Islet precursor cell (in vitro differentiated cells): ENCODE data around the gene FRY.

Experiments
- DNase-seq: peaks from one replicate; pipeline ENCODE4 v3.0.0-alpha.2; 2018

FRY gene

DNA sequence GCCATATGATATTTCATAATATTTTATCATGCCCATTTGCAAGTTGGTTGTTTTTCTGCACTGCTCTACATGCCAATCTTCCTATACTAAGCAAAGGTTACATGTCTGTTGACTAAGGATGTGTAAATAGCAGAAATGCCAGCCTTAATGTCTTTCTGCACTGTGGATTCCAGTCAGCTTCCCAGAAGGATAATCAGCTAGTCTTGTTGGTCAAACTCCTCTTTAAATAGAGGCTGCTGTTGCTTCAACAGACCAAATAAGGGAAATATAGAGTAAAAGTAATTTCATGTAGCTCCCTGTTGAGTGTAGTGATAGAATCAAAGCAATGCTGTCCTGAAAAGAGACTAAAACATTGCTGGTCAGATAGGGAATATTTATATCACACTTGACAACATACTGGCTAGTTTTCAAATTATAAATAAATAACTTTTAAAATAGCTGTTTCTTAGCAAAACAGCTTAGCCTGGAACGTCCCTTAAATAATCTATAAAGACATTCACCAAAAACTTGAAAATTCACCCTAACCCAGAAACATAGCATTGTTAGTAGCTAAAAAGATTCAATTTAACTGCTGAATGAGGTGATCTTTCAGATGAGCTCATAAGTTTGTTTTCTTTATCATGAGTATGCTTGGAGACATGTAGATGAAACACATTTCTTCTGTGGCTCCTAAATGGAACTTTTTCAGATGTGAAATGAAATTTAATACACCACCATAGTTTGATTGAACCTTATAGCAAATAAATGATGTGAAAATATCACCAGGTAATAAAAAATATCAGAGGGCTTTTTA is 56.6 kb downstream of the FRY start:
- no peak for DNase-seq

DNA sequence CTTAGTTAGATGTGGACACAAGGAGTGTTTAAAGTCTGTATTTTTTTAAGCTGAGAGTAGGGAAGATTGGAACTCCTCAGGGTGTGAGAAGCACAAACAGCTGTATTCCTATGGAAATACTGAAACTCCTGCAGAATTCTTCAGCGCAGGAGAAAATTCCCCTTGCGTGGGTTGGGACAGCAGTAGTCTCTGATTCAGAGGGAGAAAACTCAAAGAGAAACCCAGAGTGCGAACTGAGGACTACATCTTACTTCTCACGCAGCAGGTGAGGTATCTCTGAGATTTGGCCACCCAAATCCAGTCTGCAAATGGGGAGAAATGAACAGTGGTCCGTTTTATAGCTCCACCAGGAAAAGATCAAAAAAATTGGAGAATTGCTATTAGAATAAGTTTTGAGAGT is 60.9 kb downstream of the FRY start:
- DNase-seq, result no peak

DNA sequence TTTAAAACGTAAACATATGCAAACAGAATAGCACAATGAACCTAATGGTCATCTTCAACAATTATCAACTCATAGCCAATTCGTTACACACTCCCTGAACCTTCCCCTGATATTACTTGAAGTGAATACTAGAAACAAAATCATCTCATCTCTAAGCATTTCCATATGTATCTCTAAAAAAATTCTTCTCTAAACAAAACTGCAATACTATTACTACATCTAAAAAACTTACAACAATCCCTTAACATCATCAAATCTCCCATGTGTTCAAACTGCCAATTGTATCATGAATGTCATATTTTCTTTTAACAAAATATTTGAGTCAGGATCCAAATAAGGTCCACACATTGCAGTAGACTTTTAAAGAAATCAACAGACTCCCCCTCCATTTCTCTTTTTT is 61.4 kb downstream of the FRY start:
- DNase-seq, result no peak

DNA sequence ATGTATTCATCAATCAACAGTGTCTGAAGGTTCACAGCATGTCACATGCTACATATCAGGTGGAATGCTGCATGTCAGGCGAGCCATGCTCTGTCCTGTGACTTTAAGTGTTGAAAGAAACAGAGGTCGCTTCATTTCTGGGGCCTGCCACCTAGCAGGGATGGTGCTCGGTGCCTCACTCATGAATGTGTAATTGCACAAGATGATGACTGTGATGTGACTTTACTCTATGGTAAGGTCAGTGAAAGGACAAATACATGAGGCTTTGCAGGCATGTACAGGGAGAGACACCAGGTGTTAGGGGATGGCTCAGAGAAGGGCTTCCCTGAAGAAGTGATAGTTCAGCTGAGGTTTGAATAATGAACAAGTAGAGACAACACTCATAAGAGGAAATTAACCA is 66.7 kb downstream of the FRY start:
- DNase-seq, result no peak

DNA sequence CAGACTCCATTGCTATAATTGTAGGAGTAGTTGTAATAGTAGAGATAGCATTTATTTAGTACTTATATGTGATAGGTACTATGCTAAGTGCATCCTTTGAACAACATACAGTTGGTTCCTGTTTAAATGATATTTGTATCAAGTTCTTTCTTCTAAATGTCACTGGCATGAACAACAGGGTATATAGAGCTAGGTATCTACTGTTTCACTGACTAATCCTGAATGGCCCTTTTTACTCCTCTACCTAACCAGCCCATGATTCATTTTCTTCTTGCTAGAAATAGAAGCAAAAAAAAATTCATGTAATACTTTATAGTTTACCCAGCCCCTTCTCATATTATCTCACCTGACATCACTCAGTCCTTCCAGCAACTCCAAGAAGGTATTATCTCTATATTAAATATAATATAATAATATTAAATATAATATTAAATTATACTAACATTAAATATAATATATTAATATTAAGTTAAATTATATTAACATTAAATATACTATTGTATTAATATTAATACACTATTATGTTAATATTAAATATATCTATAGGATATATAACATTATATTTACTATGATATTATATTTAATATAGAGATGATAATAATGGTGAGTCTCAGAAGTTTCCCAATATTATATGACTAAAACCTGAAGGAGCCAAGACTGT is 74.2 kb downstream of the FRY start:
- DNase-seq, result no peak

DNA sequence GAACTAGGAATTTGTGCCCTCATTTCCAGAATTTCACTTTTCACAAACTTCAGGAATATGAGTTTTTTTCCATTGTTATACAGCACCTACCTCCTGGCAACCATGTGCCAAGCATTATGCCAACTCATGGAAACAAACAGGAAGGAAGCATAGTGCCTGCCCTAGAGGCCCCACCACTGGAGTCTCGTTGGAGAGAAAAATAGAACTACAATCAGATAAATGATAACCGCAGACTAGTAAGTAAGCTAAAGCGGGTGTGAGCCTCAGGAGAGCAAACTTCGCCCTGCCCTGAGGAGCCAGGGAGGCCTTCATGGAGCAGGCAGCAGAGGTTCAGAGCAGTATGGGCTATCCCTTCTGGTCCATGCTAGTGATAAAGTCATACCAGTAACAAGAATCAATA is 75.9 kb downstream of the FRY start:
- DNase-seq, result no peak

DNA sequence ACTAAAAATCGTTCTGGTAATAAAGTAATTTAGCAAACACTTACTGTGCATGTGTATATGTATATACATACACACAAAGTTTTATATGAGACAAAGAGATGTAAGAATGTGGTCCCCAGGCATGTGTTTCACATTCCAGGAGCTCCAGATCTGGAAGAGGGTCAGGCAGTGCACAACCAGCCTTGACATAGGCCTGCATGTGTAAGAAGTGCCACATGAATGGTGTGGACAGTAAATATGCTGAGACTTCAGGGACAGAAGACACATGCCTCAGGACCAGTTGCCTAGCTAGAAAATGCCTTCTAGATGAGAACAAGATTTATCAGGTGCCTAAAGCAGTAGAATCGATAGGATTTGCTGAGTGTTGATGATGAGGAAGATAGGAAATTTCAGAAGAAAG is 76.4 kb downstream of the FRY start:
- no peak for DNase-seq

DNA sequence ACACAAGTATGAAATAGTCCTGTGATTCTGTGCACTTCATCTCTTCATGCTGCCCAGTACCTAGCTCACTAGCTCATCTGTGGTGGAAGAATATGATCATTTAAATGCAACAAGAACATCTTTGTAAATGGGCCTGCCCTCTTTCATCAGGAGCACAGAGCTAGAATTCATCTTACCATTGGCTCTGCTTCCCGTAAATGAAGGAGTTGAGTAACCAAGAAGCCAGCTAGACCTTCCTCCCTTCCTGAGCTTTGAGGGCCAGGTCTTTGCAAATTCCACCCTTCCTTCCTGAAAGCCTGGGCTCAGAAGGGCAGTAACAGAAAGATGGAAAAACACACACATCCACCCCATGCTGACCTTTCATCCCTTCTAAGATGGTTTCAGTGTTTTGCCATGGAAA is 82.0 kb downstream of the FRY start:
- no peak for DNase-seq

DNA sequence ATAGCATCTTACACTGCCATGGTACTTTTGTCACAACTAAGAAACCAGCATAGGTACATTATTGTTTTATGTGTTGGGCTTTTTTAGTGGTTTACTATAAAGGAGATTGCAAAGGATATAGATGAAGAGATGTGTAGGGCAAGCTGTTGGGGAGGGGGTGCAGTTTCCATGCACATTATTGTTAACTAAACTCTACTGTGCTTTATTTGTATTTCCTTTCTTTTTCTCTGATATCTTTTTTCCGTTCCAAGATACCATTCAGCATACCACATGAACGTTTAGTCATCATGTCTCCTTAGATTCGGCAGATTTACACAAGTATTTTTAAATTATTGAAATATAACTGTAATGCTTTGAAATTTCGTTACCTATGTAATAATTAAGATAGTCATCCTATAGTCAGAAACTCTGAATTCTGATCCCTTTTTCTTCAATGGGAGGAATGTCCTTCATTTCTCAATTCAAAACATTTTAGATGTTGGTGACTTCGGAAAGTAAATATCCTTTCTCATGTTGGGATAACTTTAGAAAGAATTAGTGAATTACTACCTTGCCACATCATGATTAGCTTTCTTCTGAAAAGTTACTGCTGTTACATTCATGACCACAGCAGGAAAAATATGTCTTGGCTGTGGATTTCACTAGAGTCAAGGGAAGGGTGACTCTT is 82.8 kb downstream of the FRY start:
- DNase-seq, result no peak

DNA sequence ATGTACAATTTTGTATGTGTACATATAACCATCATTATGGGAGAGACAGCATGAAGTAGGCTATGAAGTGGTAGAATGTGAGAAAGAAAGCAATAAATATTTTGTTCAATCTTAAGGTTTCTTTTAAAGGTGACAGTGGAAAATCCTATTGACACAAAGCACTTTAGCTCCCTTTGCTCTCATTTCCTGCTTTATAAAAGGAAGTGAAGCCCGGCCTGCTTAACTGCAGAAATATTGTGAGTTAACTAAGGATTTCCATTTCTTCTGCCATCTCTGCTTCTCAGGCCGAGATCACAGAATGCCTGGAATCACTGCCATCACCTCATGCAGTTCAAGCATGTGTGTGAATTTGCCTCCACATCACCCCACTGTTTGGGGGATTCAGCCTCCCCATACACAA is 83.5 kb downstream of the FRY start:
- no peak for DNase-seq

DNA sequence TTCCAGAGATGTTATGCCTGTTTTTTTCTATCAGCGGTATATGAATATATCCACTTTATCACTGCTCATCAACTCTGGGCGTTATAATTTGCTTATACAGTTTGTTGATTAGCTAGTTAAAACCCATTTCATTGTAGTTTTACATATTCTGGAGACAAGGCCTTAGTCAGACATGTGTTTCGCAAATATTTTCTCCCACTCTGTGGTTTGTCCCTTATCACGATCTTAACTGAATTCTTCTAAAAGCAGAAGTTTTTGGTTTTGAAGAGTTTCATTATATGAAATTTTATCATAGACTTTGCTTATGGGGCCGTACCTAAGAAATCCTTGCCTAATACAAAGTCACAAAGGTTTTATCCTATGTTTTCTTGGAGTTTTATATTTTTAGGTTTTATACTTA is 84.6 kb downstream of the FRY start:
- DNase-seq, result no peak

DNA sequence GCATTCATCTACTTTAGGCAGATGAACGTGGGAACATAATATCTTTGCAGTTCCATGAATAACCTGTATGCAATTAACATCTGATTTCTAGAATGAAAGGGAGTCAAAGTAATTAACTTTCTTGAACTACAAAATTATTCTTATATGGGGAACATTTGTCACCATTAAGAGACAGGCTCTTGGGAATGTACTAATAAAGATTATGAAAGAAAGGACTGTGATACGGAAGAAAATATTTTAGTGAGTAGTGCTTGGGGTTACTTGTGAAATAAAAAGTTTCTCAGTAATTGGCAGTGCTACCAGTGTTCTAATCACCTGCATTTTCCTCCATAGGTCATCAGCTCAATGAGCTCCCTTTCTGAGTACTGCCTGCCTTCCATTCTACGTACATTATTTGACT is 85.4 kb downstream of the FRY start:
- DNase-seq, result no peak

DNA sequence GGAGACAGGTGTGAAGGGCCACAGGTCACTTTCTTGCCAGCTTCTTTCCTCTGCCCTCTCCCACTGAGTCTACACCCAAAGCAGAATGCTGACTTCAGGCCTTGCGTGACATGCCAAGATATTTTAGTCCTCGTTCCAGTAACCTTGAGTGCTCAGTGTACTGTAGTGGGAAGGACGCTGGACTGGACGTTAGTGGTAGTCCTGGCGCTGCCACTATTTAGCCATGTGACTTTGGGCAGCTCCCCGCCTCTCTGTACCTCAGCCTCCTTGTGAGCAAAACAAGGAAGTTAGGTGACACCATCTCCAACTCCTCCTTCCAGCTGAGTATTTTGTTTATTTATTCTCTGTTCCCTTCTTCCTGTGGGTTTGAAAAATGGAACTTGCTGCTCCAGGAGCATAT is 86.1 kb downstream of the FRY start:
- no peak for DNase-seq

DNA sequence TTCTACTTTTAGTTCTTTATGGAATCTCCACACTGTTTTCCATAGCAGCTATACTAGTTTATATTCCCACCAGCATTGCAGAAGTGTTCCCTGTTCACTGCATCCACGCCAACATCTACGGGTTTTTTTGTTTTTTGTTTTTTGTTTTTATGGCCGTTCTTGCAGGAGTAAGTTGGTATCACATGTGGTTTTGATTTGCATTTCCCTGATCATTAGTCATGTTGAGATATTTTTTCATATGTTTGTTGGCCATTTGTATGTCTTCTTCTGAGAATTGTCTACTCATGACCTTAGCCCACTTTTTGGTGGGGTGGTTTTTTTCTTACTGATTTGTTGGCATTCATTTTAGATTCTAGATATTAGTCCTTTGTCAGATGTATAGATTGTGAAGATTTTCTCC is 89.7 kb downstream of the FRY start:
- no peak for DNase-seq

DNA sequence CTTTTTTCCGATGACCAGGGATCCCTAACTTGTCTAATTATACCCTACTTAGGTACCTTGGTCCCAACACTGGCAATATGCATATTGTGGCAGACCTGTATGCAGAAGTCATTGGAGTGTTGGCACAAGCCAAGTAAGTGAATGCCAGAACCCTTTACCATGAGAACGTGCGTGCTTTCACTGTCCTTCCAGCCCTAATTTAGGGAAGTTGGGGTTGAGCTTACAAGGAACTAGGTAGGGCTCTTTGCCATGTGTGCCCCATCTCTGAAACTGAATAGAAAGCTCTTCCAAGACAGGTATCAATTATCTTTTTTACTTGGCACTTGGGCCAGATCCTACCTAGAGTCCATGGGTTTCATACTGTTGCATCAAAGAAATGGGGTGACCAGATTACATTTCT is 93.2 kb downstream of the FRY start:
- no peak for DNase-seq

DNA sequence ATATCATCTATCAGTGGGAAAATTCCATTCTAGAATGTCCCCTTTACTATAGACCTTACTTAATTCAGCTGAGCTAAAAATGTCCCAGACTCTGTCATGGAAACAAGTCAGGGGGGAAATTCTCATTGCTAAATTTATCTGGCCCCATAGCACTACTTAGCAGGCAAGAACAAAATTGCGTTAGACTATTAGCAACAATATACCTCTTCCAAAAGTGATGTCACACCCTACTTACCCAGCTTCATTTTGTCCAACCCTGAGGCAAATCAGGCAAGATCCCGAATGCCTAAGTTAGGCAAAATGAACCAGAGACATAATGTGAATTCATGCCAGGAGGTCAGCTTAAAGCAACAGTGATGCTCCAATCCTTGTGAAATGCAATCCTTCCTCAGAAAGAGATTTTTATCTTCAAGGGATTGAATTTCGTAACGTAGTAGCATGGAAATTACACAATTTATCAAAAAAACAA is 93.7 kb downstream of the FRY start:
- DNase-seq, result no peak

DNA sequence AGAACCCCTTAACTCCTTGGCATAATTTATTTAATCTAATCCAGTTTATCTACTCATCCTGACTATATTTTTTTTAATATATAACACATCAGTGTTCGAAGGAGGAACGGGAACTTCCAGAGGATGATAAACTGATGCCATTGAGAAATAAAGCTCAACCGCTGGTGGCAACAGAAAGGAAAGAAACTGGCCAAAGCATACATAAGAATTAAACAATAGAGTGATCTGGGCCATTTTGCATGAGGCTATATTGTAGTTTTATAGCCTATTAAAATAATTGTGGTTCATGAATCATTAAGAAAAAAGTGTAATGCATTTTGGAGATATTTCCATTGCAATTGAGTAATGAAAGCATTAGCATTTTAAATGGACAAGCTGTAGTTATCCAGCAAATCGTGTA is 94.2 kb downstream of the FRY start:
- no peak for DNase-seq

DNA sequence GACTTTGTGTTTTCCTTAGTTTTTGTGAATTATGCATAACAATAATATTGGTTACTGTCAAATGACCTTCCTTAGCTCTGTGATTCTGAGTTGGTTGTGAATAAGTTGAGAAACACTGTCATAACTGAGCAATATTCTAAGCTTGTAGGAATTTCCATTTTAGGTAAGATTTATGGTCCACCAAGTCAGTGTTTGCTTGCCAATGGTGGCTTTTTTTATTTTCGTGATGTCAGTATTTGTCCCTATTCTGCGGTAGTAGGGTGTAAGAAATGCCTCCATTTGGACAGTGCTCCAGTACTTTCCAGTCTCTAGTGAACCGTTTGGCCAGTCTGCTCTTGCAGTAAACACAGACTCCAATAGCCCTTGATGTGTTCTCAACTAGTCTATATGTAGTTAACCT is 94.7 kb downstream of the FRY start:
- no peak for DNase-seq

DNA sequence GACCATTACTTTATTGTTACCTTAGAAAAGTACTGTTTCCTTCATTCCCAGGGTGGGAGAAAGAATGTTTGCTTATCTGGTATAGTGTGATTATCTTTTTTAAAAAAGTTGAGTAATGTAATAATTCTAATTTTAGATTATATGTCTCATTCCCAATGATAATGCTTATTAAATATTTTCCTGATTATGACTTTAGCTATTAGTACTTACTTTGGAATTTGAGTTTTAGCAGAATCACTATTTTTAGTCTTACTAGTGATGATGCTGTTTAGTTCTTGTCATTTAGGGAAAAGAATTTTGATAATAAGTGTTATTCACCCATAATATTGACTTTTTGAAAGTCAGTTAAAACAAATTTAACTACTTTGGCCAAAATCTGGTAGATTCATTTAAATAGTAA is 95.2 kb downstream of the FRY start:
- DNase-seq, result no peak

DNA sequence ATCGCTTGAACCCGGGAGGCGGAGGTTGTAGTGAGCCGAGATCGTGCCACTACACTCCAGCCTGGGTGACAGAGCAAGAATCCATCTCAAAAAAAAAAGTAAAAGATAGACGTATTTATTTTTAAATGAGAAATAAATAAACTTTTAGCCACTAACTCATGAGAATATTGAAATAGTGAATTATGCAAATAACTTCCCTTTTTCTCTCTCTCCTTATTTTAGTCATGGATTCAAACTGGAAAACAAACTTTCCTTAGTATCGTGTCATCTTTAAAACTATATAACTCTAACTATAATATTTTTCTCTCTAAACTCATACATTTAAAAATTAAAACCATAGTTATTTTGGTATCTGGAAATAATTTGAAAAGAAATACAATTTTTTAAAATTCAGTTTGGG is 96.1 kb downstream of the FRY start:
- no peak for DNase-seq

DNA sequence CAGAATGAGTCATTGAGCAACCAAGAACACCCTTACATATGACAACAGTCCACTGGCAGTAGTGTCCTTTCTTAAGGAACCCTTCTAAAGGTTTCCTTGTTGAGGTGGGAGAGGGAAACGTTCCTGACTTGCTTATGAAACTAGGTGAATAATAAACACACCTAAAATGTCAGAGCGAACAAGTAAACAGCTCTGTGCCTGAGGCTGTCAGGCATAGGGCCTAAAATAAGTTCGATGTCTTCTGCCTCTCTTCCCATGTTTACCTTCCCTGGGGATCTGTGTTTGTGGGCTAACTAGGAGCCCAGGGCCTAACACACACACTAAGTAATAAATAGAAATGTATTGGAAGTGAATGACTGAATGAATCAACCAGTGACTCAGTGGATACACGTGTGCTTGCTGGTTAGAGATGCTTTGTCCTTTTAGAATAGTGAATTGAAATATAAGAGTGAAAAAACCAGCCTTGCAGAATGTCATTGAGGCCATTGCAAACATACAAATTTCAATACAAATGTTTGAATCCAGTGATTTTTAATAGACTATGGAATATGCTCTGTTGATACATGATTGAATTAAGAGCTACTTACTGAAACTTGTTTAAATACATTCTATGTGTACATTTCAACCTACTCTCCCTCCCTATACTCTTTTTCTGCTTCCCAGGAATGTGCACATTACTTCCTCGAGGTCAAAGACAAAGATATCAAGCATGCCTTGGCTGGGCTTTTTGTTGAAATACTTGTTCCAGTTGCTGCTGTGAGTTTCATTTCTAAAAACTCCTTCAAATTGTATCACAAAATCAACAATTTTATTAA is 102.9 kb downstream of the FRY start:
- no peak for DNase-seq

DNA sequence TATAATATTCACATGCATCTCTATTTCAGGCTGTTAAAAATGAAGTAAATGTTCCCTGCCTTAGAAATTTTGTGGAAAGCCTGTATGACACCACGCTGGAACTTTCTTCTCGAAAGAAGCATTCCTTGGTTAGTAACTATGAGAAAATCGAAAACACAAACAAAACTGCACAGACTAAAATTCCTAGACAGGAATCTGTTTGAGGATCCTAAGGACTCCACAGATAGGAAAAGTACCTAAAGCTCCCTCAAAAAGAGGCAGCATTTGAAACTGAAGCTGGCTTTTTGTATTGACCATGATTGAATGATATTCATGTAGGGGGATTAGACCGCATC is 103.4 kb downstream of the FRY start:
- no peak for DNase-seq

DNA sequence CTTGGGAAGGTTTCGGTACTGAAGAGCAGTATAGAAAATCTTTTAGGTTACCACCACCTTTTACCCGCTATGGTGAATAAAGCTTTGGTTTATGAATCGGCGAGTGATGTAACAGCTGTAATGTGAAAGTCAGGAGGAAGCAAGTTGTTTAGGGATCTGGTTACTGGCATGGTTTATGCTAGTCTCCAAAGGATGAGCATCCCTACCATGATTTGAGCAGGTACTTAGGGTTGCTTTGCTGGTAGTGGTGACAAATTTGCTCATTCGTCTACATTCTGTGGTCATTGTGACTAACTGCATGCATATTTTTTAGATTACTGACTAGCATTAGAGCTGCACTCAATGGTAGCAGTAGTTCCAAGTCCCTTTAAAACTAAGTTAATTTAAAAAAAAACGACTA is 104.1 kb downstream of the FRY start:
- no peak for DNase-seq

DNA sequence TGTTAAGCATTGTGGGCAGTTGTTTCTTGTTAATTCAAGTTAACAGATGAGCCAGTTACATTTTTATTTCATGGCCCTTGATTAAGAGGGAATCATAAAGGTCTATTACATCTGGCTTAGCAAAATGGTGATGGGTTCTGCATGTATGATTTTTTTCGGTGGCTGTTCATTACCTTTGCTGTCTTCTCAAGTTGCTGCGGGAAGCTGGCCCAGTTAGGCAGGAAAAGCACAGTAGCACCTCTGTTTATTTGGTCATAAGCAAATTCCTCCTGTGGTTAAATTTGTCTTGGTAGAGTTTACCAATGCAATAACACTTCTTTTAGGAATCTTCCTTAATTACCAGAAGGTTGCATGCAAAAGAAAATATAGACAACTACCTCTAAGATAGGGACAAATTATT is 104.5 kb downstream of the FRY start:
- DNase-seq, result no peak
